ENCODE data around the gene CDH12. TPM values are rescaled to one million over a fixed set of nuclear protein-coding genes. Genes with fewer than 3 reads are reported as not detected.

Gene CDH12
- total and polyA plus RNA-seq, 2 experiments from 2014 or later: 0.09 to 0.97 TPM

- TF ChIP-seq, protein P1, sequence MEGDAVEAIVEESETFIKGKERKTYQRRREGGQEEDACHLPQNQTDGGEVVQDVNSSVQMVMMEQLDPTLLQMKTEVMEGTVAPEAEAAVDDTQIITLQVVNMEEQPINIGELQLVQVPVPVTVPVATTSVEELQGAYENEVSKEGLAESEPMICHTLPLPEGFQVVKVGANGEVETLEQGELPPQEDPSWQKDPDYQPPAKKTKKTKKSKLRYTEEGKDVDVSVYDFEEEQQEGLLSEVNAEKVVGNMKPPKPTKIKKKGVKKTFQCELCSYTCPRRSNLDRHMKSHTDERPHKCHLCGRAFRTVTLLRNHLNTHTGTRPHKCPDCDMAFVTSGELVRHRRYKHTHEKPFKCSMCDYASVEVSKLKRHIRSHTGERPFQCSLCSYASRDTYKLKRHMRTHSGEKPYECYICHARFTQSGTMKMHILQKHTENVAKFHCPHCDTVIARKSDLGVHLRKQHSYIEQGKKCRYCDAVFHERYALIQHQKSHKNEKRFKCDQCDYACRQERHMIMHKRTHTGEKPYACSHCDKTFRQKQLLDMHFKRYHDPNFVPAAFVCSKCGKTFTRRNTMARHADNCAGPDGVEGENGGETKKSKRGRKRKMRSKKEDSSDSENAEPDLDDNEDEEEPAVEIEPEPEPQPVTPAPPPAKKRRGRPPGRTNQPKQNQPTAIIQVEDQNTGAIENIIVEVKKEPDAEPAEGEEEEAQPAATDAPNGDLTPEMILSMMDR (IDR thresholded peaks at IDR 0.05; ENCODE audit: low read depth, low read length): no peak
- Histone ChIP-seq H3K27me3 (peaks cover 23% of the 10 kb centered on the region), H3K27ac (no peak overlapping the region), H3K4me3 (no peak overlapping the region), H3K36me3 (no peaks in the 10 kb centered on the region), H3K9me3 (ENCODE audit: low read depth) (no peaks in the 10 kb centered on the region), H3K4me1 (ENCODE audit: low read depth) (no peaks in the 10 kb centered on the region)
- no peak for DNase-seq (ENCODE audit: low read depth in 1 of 2, low spot score in 1 of 2)
Measured at GRCh38 chr5:22846693-22847092, 6.5 kb downstream of the CDH12 start.

DNA sequence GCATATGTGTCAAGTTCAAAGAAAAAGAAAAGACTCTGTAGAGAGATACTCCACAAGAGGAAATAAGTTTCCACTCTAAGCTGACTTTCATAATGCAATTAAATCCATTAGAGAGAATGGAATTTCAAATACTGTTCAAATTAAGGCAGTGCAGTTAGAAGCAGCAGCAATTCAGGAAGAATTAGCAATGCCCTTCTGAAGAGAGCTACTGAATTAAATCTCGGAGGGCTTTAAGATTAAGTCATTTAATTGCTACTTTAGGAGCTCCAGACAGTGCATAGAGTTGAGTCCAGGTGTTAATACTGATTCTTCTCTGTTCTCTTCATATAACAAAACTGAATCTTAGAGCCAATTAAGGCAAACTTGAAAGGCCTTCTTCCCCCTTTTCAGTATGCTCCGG, 8.5 kb downstream of the CDH12 start:
- TF ChIP-seq, protein P1 (IDR thresholded peaks at IDR 0.05; ENCODE audit: low read depth, low read length): no peak
- Histone ChIP-seq H3K36me3 (no peaks in the 10 kb centered on the region), H3K9me3 (ENCODE audit: low read depth) (no peaks in the 10 kb centered on the region), H3K4me1 (ENCODE audit: low read depth) (no peaks in the 10 kb centered on the region), H3K4me3 (no peak overlapping the region), H3K27me3 (peaks cover 6% of the 10 kb centered on the region), H3K27ac (no peak overlapping the region)
- DNase-seq (ENCODE audit: low read depth in 1 of 2, low spot score in 1 of 2): no peak

- TF ChIP-seq, protein P1 (IDR thresholded peaks at IDR 0.05; ENCODE audit: low read depth, low read length): no peak
- Histone ChIP-seq H3K27ac (no peak overlapping the region), H3K4me1 (ENCODE audit: low read depth) (no peaks in the 10 kb centered on the region), H3K4me3 (no peak overlapping the region), H3K9me3 (ENCODE audit: low read depth) (no peaks in the 10 kb centered on the region), H3K27me3 (peaks cover 3% of the 10 kb centered on the region), H3K36me3 (no peaks in the 10 kb centered on the region)
- DNase-seq (ENCODE audit: low read depth in 1 of 2, low spot score in 1 of 2): no peak
Measured at GRCh38 chr5:22844155-22844554, 9.0 kb downstream of the CDH12 start.

- DNase-seq (ENCODE audit: low read depth in 1 of 2, low spot score in 1 of 2): no peak
- Histone ChIP-seq H3K36me3 (no peaks in the 10 kb centered on the region), H3K27ac (no peak overlapping the region), H3K9me3 (ENCODE audit: low read depth) (no peaks in the 10 kb centered on the region), H3K27me3 (no peaks in the 10 kb centered on the region), H3K4me1 (ENCODE audit: low read depth) (no peaks in the 10 kb centered on the region), H3K4me3 (no peak overlapping the region)
- TF ChIP-seq, protein P1 (IDR thresholded peaks at IDR 0.05; ENCODE audit: low read depth, low read length): no peak
Measured at GRCh38 chr5:22842574-22842973, 10.6 kb downstream of the CDH12 start.

GRCh38 chr5:22837803-22838202, 15.3 kb downstream of the CDH12 start:
- no peak overlapping the region for H3K27ac ChIP-seq
- no peak for DNase-seq (ENCODE audit: low read depth in 1 of 2, low spot score in 1 of 2)
- no peak overlapping the region for H3K4me3 ChIP-seq
- no peaks in the 10 kb centered on the region for H3K27me3 ChIP-seq
- no peaks in the 10 kb centered on the region for H3K9me3 ChIP-seq (ENCODE audit: low read depth)
- no peaks in the 10 kb centered on the region for H3K36me3 ChIP-seq
- H3K4me1 ChIP-seq (ENCODE audit: low read depth): no peaks in the 10 kb centered on the region
- TF ChIP-seq, protein P1 (IDR thresholded peaks at IDR 0.05; ENCODE audit: low read depth, low read length): no peak

DNA sequence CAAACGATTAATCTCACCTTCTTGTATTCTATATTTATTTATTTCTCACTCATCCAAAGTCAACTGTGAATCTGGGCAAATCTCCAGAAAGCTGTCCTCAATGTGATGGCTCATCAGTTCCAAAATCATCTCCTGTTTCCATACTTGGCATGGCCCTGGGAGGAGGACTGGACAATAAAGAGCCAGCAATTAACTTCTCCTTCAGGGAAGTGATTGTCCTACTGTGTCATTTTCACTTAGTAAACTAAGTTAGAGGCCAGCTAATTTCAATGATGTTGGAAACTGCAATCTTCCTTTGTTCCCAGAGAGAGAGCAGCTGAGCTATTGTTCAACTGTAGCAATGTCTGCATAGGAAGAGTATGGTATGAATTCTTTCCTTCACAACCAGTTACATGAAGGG, 17.5 kb downstream of the CDH12 start:
- no peaks in the 10 kb centered on the region for H3K4me1 ChIP-seq (ENCODE audit: low read depth)
- no peak overlapping the region for H3K4me3 ChIP-seq
- no peaks in the 10 kb centered on the region for H3K9me3 ChIP-seq (ENCODE audit: low read depth)
- H3K27ac ChIP-seq: no peak overlapping the region
- TF ChIP-seq, protein P1 (IDR thresholded peaks at IDR 0.05; ENCODE audit: low read depth, low read length): no peak
- no peaks in the 10 kb centered on the region for H3K36me3 ChIP-seq
- H3K27me3 ChIP-seq: no peaks in the 10 kb centered on the region
- no peak for DNase-seq (ENCODE audit: low read depth in 1 of 2, low spot score in 1 of 2)
